Adipocyte (in vitro differentiated cells): Measurements from ENCODE around the gene ONECUT2.

Experiments used
- DNase-seq: peaks from one replicate; pipeline ENCODE4 v3.0.0-alpha.2; 2015; ENCODE audit warnings: low read depth
- H3K27me3 ChIP-seq: replicated peaks from 2 replicates; pipeline ENCODE4 v1.7.0; 2013; ENCODE audit warnings: mild to moderate bottlenecking, low read length, moderate library complexity; ENCODE audit not compliant: control insufficient read depth, insufficient read depth
- H3K36me3 ChIP-seq: 2 replicates; pipeline ENCODE4 v1.7.0; 2013; ENCODE audit warnings: low read length, mild to moderate bottlenecking, moderate library complexity; ENCODE audit not compliant: control insufficient read depth, insufficient read depth, severe bottlenecking
- H3K4me1 ChIP-seq: 2 replicates; pipeline ENCODE4 v1.7.0; 2013; ENCODE audit warnings: mild to moderate bottlenecking, low read length, moderate library complexity; ENCODE audit not compliant: control insufficient read depth, insufficient read depth
- H3K4me3 ChIP-seq: 2 replicates; pipeline ENCODE4 v1.7.0; 2013; ENCODE audit warnings: mild to moderate bottlenecking, low read length, moderate library complexity
- H3K9ac ChIP-seq: 2 replicates; pipeline ENCODE4 v1.7.0; 2013; ENCODE audit warnings: mild to moderate bottlenecking, low read length, moderate library complexity
- H3K9me3 ChIP-seq: 2 replicates; pipeline ENCODE4 v1.7.0; 2013; ENCODE audit warnings: mild to moderate bottlenecking, low read length, moderate library complexity; ENCODE audit not compliant: control insufficient read depth

Gene ONECUT2

DNA sequence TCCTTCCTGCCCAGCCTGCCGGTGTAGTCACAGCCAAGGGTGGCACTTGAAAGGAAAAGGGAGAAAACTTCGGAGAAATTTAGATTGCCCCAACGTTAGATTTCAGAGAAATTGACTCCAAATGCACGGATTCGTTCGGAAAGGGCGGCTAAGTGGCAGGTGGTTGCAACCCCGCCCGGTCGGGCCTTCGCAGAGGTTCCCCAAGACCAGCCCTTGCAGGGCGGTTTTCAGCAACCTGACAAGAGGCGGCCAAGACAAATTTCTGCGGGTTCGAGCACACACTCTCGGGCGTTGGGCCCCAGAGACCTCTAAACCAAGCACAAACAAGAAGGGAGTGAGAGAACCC, 4.8 kb downstream of the ONECUT2 start:
- H3K4me3 ChIP-seq, result no peak overlapping the region

DNA sequence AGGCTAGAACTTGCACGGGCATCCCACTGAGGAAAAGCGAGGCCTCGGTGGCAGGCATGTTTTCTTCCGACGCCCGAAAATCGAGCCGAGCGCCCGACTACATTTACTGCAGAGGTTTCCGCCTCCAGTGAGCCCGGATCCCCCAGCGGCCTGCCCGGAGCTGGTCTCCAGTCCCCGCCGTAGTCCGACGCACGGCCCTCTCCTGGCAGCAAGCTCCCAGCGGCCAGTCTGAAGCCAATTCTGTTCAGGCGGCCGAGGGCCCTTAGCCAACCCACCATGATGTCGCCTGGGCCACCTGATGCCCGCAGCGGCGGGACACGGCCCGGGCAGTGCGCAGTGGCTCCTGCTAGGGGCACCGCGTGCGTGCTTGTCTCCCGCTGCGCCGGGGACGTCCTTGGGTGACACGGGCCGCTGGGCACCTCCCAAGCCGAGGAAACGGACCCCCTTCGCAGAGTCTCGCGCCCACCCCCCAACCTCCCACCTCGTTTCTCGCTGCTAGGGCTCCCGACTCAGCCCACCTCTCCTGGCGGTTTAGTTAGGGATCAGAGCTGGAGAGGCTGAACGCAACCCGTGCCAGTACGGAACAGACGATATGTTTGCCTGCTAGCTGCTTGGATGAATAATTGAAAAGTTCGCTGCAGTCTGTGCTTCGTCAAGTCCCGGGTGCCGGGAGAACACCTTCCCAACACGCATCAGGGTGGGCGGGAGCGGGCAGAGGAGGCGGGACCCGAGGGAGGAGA, 5.3 kb downstream of the ONECUT2 start:
- no peak for DNase-seq
- H3K9ac ChIP-seq, result no peak overlapping the region
- H3K27me3 ChIP-seq, result peaks cover 91% of the 10 kb centered on the region
- no peaks in the 10 kb centered on the region for H3K36me3 ChIP-seq
- H3K4me3 ChIP-seq, result no peak overlapping the region
- H3K4me1 ChIP-seq, result peaks cover 21% of the 10 kb centered on the region
- no peaks in the 10 kb centered on the region for H3K9me3 ChIP-seq

More for the DNA sequence above, 4.8 kb downstream of the ONECUT2 start:
- Histone ChIP-seq H3K4me1 (peaks cover 21% of the 10 kb centered on the region), H3K36me3 (no peaks in the 10 kb centered on the region), H3K9me3 (peaks cover under 1% of the 10 kb centered on the region), H3K9ac (no peak overlapping the region), H3K27me3 (peaks cover 86% of the 10 kb centered on the region)
- no peak for DNase-seq

DNA sequence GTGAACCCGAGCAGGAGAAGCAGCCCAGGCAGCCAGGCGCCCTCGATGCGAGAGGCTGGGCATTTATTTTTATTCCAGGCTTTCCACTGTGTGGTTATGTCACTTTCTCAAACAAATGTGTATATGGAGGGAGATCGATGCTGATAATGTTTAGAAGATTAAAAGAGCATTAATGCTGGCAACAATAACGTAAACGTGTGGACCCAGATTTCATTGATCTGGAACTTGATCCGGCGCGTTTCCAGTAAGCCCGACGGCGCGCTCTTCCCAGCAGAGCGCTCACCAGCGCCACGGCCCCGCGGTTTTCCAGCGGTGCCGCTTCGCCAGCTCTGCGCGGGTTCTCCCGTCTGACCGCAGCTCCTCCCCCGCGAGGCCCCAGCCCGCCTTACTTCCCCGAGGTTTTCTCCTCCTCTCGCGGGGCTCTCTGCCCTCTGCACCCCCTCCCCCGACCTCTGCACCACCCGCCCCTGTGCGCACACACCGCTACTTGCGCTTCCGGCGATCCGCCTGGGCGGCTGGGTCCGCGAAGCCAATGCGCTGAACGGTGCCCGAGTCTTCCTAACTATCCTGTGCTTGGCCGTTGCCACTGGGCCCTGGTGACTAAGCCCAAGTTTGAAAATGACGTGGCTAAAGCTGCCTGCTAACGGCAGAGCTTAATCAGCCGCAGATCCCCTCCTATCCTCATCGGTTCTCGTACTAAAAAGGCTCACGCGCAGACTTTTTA, 6.1 kb downstream of the ONECUT2 start:
- peaks cover 24% of the 10 kb centered on the region for H3K4me1 ChIP-seq
- DNase-seq, result no peak

DNA sequence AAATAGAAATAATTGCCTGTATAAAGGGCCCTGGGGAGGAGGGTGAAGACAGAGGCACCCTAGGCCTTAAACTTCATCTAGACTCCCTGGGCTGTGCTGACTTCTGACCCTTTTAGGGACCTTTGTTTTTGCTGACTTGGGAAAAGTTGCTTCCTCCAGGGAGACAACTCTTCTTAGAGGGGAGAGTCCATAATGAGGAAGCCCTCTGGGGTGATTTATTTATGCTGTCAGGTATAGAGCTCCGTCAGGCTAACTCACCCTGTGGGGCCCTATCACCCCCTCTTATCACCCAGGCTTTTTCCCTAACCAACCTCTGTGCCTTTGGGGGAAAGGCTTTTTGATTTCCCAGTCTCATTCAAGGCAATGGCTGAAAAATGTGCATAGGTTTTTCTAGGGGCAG, 8.1 kb downstream of the ONECUT2 start:
- DNase-seq, result no peak
- H3K36me3 ChIP-seq, result no peaks in the 10 kb centered on the region
- H3K4me1 ChIP-seq, result peaks cover 23% of the 10 kb centered on the region
- no peak overlapping the region for H3K9ac ChIP-seq
- no peak overlapping the region for H3K4me3 ChIP-seq
- peaks cover 72% of the 10 kb centered on the region for H3K27me3 ChIP-seq
- no peaks in the 10 kb centered on the region for H3K9me3 ChIP-seq

More for the DNA sequence above, 6.1 kb downstream of the ONECUT2 start:
- Histone ChIP-seq H3K9me3 (no peaks in the 10 kb centered on the region), H3K36me3 (no peaks in the 10 kb centered on the region), H3K27me3 (peaks cover 90% of the 10 kb centered on the region), H3K4me3 (peak overlapping the region; percentile 26), H3K9ac (no peak overlapping the region)

DNA sequence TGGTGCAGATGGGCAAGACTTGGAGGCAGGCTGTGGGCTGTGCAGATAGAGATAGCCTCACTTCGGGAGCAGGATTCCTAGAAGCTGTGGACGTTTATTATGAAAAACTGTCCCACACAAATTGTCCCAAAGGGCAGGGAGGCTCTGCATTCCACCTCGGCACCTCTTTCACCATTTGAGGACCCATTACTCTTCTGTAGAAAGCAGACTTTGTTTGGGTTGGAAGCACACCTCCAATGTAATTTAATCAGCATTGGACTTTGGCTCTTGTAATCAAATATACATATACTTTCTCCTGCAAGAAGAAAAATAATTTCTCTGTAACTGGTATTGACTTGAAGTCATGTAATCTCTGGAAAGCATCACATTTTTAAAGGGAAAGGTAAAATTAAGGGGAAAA, 8.5 kb downstream of the ONECUT2 start:
- peaks cover 71% of the 10 kb centered on the region for H3K27me3 ChIP-seq
- H3K9ac ChIP-seq, result no peak overlapping the region

DNA sequence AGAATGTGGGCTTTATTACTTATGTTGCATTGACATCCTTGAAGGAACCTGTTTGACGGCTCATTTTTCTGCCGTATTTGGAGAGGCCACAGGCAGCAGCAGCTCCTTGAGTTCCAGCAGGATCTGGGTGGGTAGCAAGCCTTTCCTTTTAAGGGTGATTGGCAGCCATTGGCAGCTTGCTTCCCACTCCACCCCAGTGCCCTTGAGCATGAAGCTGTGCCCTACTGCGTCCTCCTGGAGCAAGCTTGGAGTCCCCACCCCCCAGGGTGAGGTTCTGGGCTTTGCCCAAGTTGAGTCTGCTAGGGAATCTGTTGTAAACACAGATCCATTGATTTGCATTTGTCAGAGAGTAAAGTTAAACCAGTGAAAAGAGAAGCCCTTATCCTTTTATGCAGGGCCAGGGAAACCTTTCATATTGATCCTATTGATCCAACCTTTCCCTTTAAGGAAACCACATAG, 9.2 kb downstream of the ONECUT2 start:
- Histone ChIP-seq H3K9ac (no peak overlapping the region), H3K27me3 (peaks cover 71% of the 10 kb centered on the region), H3K4me3 (no peak overlapping the region), H3K4me1 (peaks cover 20% of the 10 kb centered on the region), H3K36me3 (no peaks in the 10 kb centered on the region), H3K9me3 (no peaks in the 10 kb centered on the region)
- DNase-seq, result no peak

More for the DNA sequence above, 8.5 kb downstream of the ONECUT2 start:
- no peaks in the 10 kb centered on the region for H3K36me3 ChIP-seq
- no peaks in the 10 kb centered on the region for H3K9me3 ChIP-seq
- no peak overlapping the region for H3K4me3 ChIP-seq
- peaks cover 20% of the 10 kb centered on the region for H3K4me1 ChIP-seq
- DNase-seq, result no peak

DNA sequence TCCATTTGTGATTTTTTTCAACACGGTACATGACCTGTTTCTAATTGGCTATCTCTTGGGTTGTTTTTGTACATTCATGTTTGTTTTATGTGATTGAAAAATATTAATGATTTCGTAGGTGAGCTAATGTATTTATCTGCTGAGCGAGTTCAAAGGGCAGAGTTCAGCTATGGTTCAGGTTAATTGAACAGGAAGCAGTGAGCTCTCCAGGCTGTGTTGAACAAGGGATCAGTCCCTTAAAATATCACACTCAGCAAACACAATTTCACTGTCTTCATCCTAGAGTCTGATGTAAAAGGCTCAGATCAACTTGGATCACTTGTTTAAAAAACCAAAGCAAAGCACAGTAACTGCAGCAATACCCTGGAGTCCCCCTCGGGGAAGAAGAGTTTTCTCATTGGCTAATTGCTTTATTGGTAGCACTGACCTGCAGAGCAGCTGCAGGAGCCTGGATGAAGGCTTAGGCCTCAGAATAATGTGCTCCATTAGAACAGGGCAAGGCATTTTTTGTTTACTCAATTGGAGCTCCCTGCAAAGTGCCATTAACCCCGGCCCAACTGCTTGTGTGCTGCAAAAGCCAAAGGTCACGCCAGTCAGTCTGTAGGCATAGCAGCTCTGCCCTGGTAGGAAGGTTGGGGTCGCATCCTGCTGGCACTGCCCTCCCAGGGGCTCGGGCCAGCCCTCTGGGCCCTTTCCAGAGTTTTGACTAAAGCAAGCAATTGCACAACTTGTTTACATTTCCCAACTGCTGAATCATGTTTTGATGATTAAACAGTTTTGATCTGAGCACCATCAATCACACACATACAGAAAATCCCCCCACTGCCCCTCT, 10.5 kb downstream of the ONECUT2 start:
- H3K4me3 ChIP-seq, result no peak overlapping the region
- DNase-seq, result no peak
- peaks cover 65% of the 10 kb centered on the region for H3K27me3 ChIP-seq
- H3K4me1 ChIP-seq, result peaks cover 13% of the 10 kb centered on the region
- H3K9ac ChIP-seq, result no peak overlapping the region
- H3K36me3 ChIP-seq, result no peaks in the 10 kb centered on the region
- no peaks in the 10 kb centered on the region for H3K9me3 ChIP-seq

DNA sequence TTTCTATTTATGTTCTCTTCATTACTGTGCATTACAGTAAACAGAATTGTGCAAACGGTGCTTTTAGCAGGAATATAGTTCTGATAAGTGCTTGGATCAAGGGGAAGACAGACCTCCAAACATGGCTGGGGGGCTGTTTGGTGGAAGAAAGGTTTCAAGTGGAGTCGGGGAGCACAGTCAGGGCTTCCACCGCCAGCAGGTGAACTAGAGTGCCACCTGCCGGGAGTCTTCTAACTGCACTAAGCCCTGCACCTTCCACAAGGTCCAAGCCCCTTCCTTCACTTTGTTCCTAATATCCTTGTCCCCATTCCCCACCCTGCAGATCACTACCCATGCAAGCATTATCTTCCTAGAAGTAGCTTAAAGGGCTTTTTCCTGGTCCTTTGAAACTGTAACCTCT, 11.1 kb downstream of the ONECUT2 start:
- Histone ChIP-seq H3K27me3 (peaks cover 59% of the 10 kb centered on the region), H3K4me1 (peaks cover 12% of the 10 kb centered on the region), H3K4me3 (no peak overlapping the region), H3K9me3 (no peaks in the 10 kb centered on the region), H3K36me3 (no peaks in the 10 kb centered on the region), H3K9ac (no peak overlapping the region)
- DNase-seq, result no peak

DNA sequence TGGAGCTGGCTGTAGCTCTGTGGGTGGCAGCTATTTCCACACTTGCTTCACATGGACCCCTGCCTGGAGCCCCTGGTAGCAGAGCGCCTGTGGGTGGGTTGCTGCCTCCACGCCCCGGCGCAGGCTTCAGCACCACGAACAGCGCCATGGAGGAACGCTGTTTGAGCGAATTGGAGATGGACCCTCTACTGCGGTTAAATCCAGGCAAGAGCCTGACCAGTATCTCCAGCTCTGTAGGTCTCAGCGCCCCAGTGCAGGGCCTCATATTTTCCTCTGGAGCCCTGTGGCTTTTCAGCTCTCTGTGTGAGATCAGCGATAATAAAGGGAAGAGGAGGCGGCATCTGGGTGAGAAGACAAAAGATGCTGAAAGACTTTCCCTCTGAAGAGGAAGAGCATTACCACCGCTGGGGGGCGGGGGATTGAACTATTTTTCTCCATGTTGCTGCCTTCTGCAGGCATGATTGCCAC, 12.0 kb downstream of the ONECUT2 start:
- Histone ChIP-seq H3K9me3 (no peaks in the 10 kb centered on the region), H3K27me3 (peaks cover 51% of the 10 kb centered on the region), H3K4me1 (peaks cover 12% of the 10 kb centered on the region), H3K4me3 (no peak overlapping the region), H3K9ac (no peak overlapping the region), H3K36me3 (no peaks in the 10 kb centered on the region)
- peak; percentile 29 for DNase-seq

DNA sequence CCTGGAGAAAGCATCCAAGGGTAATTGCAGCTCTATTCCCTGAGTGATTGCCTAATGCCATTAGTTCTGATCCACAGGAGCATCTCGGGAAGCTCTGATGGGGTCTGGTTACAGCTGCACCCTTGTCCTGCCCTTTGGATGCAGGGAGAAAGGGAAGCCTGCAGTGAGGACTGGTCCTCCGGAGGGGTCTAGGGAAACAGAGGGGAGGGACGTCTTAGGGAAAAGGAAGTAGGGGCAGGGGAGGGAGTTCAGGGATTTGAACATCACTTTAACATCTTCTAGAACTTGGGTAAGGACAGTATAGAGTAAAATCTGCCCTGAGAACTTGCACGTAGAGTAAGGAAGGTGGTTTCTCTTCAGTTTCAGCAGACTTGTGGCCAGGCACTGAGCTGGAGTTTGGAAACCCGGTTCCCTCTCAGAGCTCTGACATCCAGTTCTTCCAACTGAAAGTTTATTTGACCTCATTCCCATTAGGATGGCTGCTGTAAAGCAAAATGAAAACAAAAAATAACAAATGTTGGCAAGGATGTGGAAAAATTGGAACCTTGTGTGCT, 20.5 kb downstream of the ONECUT2 start:
- Histone ChIP-seq H3K27me3 (peaks cover 8% of the 10 kb centered on the region), H3K9ac (no peak overlapping the region), H3K4me3 (no peak overlapping the region), H3K36me3 (no peaks in the 10 kb centered on the region), H3K4me1 (no peaks in the 10 kb centered on the region), H3K9me3 (no peaks in the 10 kb centered on the region)
- no peak for DNase-seq
